ENCODE measurements around the gene SFXN5. TPM values are rescaled to one million over a fixed set of nuclear protein-coding genes. Genes with fewer than 3 reads are reported as not detected.
A peak's percentile ranks its signal among the peaks of the same experiment; 100 is the strongest.

Gene SFXN5
- total and polyA plus RNA-seq, 2 of the 4 experiments (the other 2 are of a cell fraction): 8.6 to 17.0 TPM

- BruUV-seq (replicated peaks): no TSS peak
- no peak within 1 kb of the TSS for H2BK15ac ChIP-seq (ENCODE audit: low read depth, low read length)
- no peaks in the 10 kb centered on the region for H3K9me1 ChIP-seq (ENCODE audit: insufficient read depth, low read length)
- no peak for TF ChIP-seq POLR2A (IDR thresholded peaks at IDR 0.05; ENCODE audit: low read depth, low read length)
- TF ChIP-seq SMC3 (IDR thresholded peaks at IDR 0.05; ENCODE audit: low read depth, low read length): no peak
- TF ChIP-seq NFE2L2 (IDR thresholded peaks at IDR 0.05; ENCODE audit: low read depth, low read length): no peak
- no peak for TF ChIP-seq RAD21 (IDR thresholded peaks at IDR 0.05; ENCODE audit: low read length)
- TF ChIP-seq ELK1 (IDR thresholded peaks at IDR 0.05; ENCODE audit: borderline replicate concordance, low read depth, low read length): no peak
- TF ChIP-seq FOS (IDR thresholded peaks at IDR 0.05; ENCODE audit: low read depth, low read length): no peak
- TF ChIP-seq CHD1 (IDR thresholded peaks at IDR 0.05; ENCODE audit: low read depth, low read length): no peak
- TF ChIP-seq BHLHE40 (IDR thresholded peaks at IDR 0.05; ENCODE audit: low read depth, low read length): no peak
- TF ChIP-seq USF2 (IDR thresholded peaks at IDR 0.05; ENCODE audit: low read depth, low read length): no peak
- TF ChIP-seq CEBPB (IDR thresholded peaks at IDR 0.05; ENCODE audit: low read depth, low read length): no peak
- no peak for TF ChIP-seq MAFK (IDR thresholded peaks at IDR 0.05; ENCODE audit: low read depth, low read length)
- TF ChIP-seq RFX5 (IDR thresholded peaks at IDR 0.05; ENCODE audit: low read depth, low read length): no peak
- no peak for TF ChIP-seq RCOR1 (IDR thresholded peaks at IDR 0.05; ENCODE audit: insufficient replicate concordance, low read length)
- TF ChIP-seq MXI1 (IDR thresholded peaks at IDR 0.05; ENCODE audit: borderline replicate concordance, low read depth, low read length): no peak
- no peak for TF ChIP-seq MAZ (IDR thresholded peaks at IDR 0.05; ENCODE audit: borderline replicate concordance, low read depth, low read length)
- no peak for TF ChIP-seq CTCF (conservative IDR thresholded peaks at IDR 0.05; ENCODE audit: low read depth, low read length)
- H3K9me3 ChIP-seq (ENCODE audit: control insufficient read depth, insufficient read depth, low read length): peaks cover 23% of the 10 kb centered on the region
- H3K36me3 ChIP-seq (ENCODE audit: control insufficient read depth, insufficient read depth, low read length): no peaks in the 10 kb centered on the region
- no peak within 1 kb of the TSS for H3K4ac ChIP-seq (ENCODE audit: low read depth, low read length)
- peaks cover 55% of the 10 kb centered on the region for H4K20me1 ChIP-seq (ENCODE audit: insufficient read depth, low read length)
- peak within 1 kb of the TSS; percentile 64; the same call in 1 of the 2 replicates for H3K23ac ChIP-seq (ENCODE audit: low read depth, low read length)
- ChIA-PET CTCF (no interaction called here), POLR2A (ENCODE audit: unreplicated experiment) (no interaction called here)
- in situ Hi-C loops (cut with MboI; ENCODE audit: low sequenced_read_pairs) (no loop called here), dilution Hi-C loops (cut with HindIII; ENCODE audit: low sequenced_read_pairs, unreplicated experiment) (no loop called here), intact Hi-C loops (cut with micrococcal nuclease) (no loop called here)
- ATAC-seq (ENCODE audit: low read depth) (peak; percentile 29), DNase-seq (no peak)
- peak within 1 kb of the TSS; percentile 54 for H2AFZ ChIP-seq (replicated peaks; ENCODE audit: low read length, poor library complexity)
- peak within 1 kb of the TSS; percentile 30; the same call in 1 of the 2 replicates for H3K4me2 ChIP-seq (ENCODE audit: low read depth, low read length)
- H2BK20ac ChIP-seq (ENCODE audit: low read depth, low read length): no peak within 1 kb of the TSS
- no peak within 1 kb of the TSS for H3K18ac ChIP-seq (ENCODE audit: low read depth, low read length)
- no peak within 1 kb of the TSS for H4K5ac ChIP-seq (ENCODE audit: low read depth, low read length)
- H3K56ac ChIP-seq (ENCODE audit: extremely low read depth, insufficient read depth, low read length): no peak within 1 kb of the TSS
- peaks cover 2% of the 10 kb centered on the region; the same call in 1 of the 2 replicates for H3K4me1 ChIP-seq (ENCODE audit: control insufficient read depth, insufficient read depth, low read length)
- H3K27me3 ChIP-seq (ENCODE audit: control insufficient read depth, insufficient read depth, low read length): peaks cover 93% of the 10 kb centered on the region
- no peak within 1 kb of the TSS for H2AK9ac ChIP-seq (replicated peaks; ENCODE audit: low read depth, low read length, poor library complexity)
- no peak within 1 kb of the TSS for H3K9ac ChIP-seq (ENCODE audit: low read depth, low read length)
- H3K79me1 ChIP-seq (ENCODE audit: low read depth in 1 of 2, low read length in 2 of 2): no peaks in the 10 kb centered on the region
- no peak within 1 kb of the TSS for H2BK120ac ChIP-seq (ENCODE audit: low read depth, low read length)
- H4K91ac ChIP-seq (ENCODE audit: insufficient read depth, low read depth, low read length): no peak within 1 kb of the TSS
- H3K4me3 ChIP-seq (ENCODE audit: insufficient read depth, low read depth, low read length): no peak within 1 kb of the TSS
- no peak within 1 kb of the TSS for H3K27ac ChIP-seq (ENCODE audit: insufficient read depth, low read length)
- H2BK5ac ChIP-seq (ENCODE audit: low read depth, low read length, poor library complexity, severe bottlenecking): no peak within 1 kb of the TSS
- WGBS, 2 experiments (ENCODE audit: extremely low coverage in 2 of 2, insufficient read length in 1 of 2): 0% methylated on average over 13 of the region's 82 CpGs; no CpG with 5 or more reads in 1 of the 2 experiments
- H3K14ac ChIP-seq (replicated peaks; ENCODE audit: low read depth, low read length): no peak within 1 kb of the TSS
- no peak within 1 kb of the TSS for H2AK5ac ChIP-seq (ENCODE audit: low read depth, low read length)
- H4K8ac ChIP-seq (ENCODE audit: low read depth in 2 of 2, low read length in 2 of 2): no peak within 1 kb of the TSS
These were observed 154.2 kb downstream of the SFXN5 start, which contains the start of gene EMX1 for GRCh38 chr2:72917138-72917876. Gene EMX1 (plus strand): TSS chr2:72917519. CDS start chr2:72917853, 334 bp downstream.

All from IMR-90 (cell line).